HG02642 (cell line): ENCODE measurements around the gene FILIP1L.
"Not testable (repeated sequence)": the region's sequence is repeated elsewhere in the genome, so short reads cannot be mapped to it uniquely, and the experiment has no call there.

Source experiments
- ATAC-seq: cut with Tn5 transposase; IDR thresholded peaks from one replicate; pipeline ENCODE4 v1.9.1; 2021; ENCODE audit warnings: mild to moderate bottlenecking; ENCODE audit not compliant: unreplicated experiment, poor library complexity

FILIP1L gene

GRCh38 chr3:99858469-99858868, 255.8 kb downstream of the FILIP1L start:
- ATAC-seq = no peak

GRCh38 chr3:99857278-99857677, 257.0 kb downstream of the FILIP1L start:
- no peak for ATAC-seq

GRCh38 chr3:99856437-99857220, 257.7 kb downstream of the FILIP1L start:
- ATAC-seq = no peak

- ATAC-seq = no peak
These were observed 258.4 kb downstream of the FILIP1L start for GRCh38 chr3:99855900-99856299.

- ATAC-seq = no peak
These were observed 259.5 kb downstream of the FILIP1L start for GRCh38 chr3:99854756-99855298.

GRCh38 chr3:99852851-99853250, 261.4 kb downstream of the FILIP1L start:
- no peak for ATAC-seq

GRCh38 chr3:99851955-99852354, 262.3 kb downstream of the FILIP1L start:
- no peak for ATAC-seq

- ATAC-seq = no peak
These were observed 263.7 kb downstream of the FILIP1L start for GRCh38 chr3:99850608-99851007.

GRCh38 chr3:99848433-99848832, 265.9 kb downstream of the FILIP1L start:
- no peak for ATAC-seq

GRCh38 chr3:99846477-99847160, 267.7 kb downstream of the FILIP1L start:
- ATAC-seq = no peak

GRCh38 chr3:99845999-99846398, 268.3 kb downstream of the FILIP1L start:
- no peak for ATAC-seq

GRCh38 chr3:99845331-99845730, 269.0 kb downstream of the FILIP1L start:
- no peak for ATAC-seq

- ATAC-seq = peak; percentile 11
These were observed 270.6 kb downstream of the FILIP1L start for GRCh38 chr3:99843590-99844258.

- peak; percentile 65 for ATAC-seq
These were observed 271.3 kb downstream of the FILIP1L start for GRCh38 chr3:99842826-99843589.

GRCh38 chr3:99841949-99842348, 272.4 kb downstream of the FILIP1L start:
- ATAC-seq = not testable (repeated sequence)

GRCh38 chr3:99839613-99840012, 274.7 kb downstream of the FILIP1L start:
- no peak for ATAC-seq

- no peak for ATAC-seq
These were observed 275.5 kb downstream of the FILIP1L start for GRCh38 chr3:99838755-99839154.

GRCh38 chr3:99837715-99838114, 276.6 kb downstream of the FILIP1L start:
- no peak for ATAC-seq

GRCh38 chr3:99836681-99837080, 277.6 kb downstream of the FILIP1L start:
- no peak for ATAC-seq
